ENCODE results near the gene ORC6. TPM values are rescaled to one million over a fixed set of nuclear protein-coding genes. Genes with fewer than 3 reads are reported as not detected.

ORC6 gene
- total RNA-seq, 1 donor from 2014 or later, result 11.9 TPM

DNA sequence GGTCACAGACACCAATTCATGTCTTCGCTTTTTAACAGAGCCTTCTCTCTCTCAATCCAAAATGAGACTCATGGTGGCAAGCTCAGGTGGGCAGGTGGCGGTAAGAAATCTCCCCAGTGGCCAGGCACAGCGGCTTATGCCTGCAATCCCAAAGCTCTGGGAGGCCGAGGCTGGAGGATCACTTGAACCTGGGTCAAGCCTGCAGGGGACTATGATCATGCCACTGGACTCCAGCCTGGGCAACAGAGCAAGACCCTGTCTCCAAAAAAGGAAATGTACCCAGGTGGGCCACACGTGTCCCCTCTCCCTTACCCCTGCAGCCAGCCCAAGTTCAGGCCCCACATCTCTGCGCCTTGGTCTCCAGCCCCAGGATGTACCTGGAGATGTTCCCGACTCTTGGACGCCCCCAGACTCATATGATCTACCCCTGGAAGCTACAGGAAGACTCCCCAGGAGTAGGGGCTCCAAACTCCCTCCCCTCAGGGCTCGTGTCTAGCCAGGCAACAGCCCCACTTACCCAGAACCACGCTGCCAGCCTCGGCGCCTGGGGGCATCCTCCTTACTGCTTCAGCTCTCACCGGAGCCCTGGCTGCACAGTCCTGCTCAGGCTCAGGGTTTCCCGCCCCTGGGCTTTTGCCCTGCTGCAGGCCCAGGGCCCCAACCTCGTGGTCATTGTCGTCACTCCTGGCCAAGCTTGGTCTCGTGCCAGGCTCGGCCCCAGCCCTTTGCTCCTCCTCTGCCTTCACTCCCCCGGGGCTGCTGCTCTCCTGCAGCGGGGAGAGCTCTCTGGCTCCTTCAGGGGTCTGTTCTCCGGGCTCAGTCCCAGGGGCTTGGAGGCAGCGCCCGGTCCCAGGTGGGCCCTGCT, 42.5 kb downstream of the ORC6 start:
- no peak for DNase-seq

- no peak for DNase-seq
Measured at GRCh38 chr16:46732561-46732960, 43.1 kb downstream of the ORC6 start.

- DNase-seq, result no peak
Measured at GRCh38 chr16:46733319-46733830, 43.9 kb downstream of the ORC6 start.

DNA sequence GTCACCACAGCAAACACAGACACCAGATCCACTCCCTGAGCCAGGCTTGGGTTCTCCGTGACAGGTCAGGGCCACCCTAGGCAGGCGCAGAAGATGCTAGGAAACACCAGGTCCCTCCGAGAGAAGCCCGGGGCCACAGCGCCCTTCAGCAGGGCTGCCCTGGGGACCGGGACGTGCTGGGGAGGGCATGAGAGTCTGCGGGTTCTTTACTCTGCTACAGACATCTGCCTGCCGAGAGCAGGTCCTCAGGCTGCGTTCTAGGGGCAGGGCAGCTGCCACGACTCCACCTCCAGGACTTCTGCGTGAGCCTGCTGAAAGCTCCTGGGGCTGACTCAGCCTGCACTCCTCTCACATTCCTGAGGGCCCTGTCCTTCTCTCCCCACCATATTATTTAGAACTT, 47.2 kb downstream of the ORC6 start:
- no peak for DNase-seq

GRCh38 chr16:46737621-46738214, 48.3 kb downstream of the ORC6 start:
- DNase-seq, result no peak

DNA sequence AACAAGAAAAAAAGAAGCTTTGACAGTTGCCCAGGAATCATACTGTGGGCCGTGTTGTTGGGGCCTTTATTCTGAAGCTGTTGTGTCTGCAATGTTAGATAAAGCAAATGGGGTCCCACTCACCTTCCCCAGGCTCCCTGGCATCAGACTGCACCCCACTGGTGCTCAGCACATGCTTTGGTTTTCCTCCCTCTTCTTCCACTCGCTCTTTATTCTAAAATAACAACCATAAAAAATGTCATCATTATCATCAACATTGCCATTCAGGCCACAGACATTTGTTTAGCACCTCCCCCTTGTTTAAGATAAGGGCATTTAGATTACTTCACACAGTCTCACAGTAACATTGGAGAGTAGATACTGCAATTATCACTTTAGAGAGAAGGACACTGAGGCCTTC, 50.5 kb downstream of the ORC6 start:
- DNase-seq, result no peak

- DNase-seq, result peak; percentile 55
Measured at GRCh38 chr16:46743232-46743719, 53.8 kb downstream of the ORC6 start.

DNA sequence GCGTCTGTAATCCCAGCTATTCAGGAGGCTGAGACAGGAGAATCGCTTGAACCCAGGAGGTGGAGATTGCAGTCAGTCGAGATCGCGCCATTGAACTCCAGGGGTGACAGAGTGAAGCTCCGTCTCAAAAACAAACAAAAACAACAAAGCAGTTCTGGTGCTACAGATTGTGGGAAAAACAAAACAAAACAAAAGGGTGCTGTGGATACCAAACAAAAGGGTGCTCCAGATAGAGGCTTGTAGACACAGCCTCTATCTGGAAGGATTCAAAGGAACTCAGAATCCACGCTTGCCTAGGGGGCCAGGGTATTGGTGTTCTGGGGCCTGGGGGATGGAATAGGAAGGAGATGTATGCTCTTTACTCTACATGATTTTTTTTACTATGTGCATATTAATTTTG, 56.2 kb downstream of the ORC6 start:
- DNase-seq, result no peak

- DNase-seq, result peak; percentile 75
Measured at GRCh38 chr16:46746821-46747776, 57.6 kb downstream of the ORC6 start.

Other genes starting within 250 kb of the ORC6 start
- 14.4 TPM for gene SHCBP1, start 68.3 kb upstream of the ORC6 start, total RNA-seq
- 129 TPM for gene VPS35, start 481 bp upstream of the ORC6 start, total RNA-seq
- gene MYLK3, start 58.7 kb downstream of the ORC6 start, total RNA-seq, result 80.8 TPM
- 30.9 TPM for gene C16orf87, start 141.5 kb downstream of the ORC6 start, total RNA-seq
- gene GPT2, start 194.7 kb downstream of the ORC6 start, total RNA-seq, result 80.7 TPM